Adrenal gland (tissue), 12 donors: ENCODE results near the gene ADAMTS16. TPM values are rescaled to one million over a fixed set of nuclear protein-coding genes. Genes with fewer than 3 reads are reported as not detected.

ENCODE experiments used
- DNase-seq, 7 donors: peaks; one replicate each; pipeline ENCODE4 v3.0.0-alpha.2; 2019 to 2020
- H3K27ac ChIP-seq, 5 donors: fragments of 200-600 bp; sonication (generic) in 4 of 5; 1 replicate in 3 of 5; 2 replicates in 2 of 5; pipeline versions ENCODE4 v1.5.1 to v1.8.0; 2016 to 2020; ENCODE audit warnings: mild to moderate bottlenecking in 1 of 5
- H3K27me3 ChIP-seq: fragments of 200-600 bp; 2 replicates; pipeline ENCODE4 v1.8.0; 2021
- H3K36me3 ChIP-seq, 2 donors: fragments of 200-600 bp; replicated peaks in 1 of 2; 1 replicate in 1 of 2; 2 replicates in 1 of 2; pipeline versions ENCODE4 v1.5.1 to v1.8.0; 2018 to 2022
- H3K4me1 ChIP-seq, 2 donors: fragments of 200-600 bp; replicated peaks in 1 of 2; 1 replicate in 1 of 2; 2 replicates in 1 of 2; pipeline versions ENCODE4 v1.5.1 to v1.8.0; 2018 to 2021
- H3K4me3 ChIP-seq, 4 donors: fragments of 200-600 bp; sonication (generic) in 3 of 4; one replicate each; pipeline ENCODE4 v1.5.1; 2016 to 2018
- H3K9me3 ChIP-seq, 3 donors: fragments of 200-600 bp; sonication (generic) in 1 of 3; replicated peaks in 1 of 3; 1 replicate in 2 of 3; 2 replicates in 1 of 3; pipeline versions ENCODE4 v1.5.1 to v1.8.0; 2016 to 2021
- CTCF ChIP-seq, 6 experiments: fragments of 450-650 bp in 4 of 6; fragments of 200-600 bp in 2 of 6; sonication (generic) in 1 of 6; IDR thresholded peaks; 1 replicate in 5 of 6; 2 replicates in 1 of 6; pipeline versions ENCODE4 v1.5.1 to v1.8.0; 2016 to 2021; ENCODE audit warnings: antibody characterized with exemption in 6 of 6, mild to moderate bottlenecking in 2 of 6, moderate library complexity in 1 of 6
- POLR2A ChIP-seq, 2 donors: fragments of 450-650 bp; IDR thresholded peaks; one replicate each; pipeline ENCODE4 v1.6.1; 2017; ENCODE audit warnings: antibody characterized with exemption in 2 of 2, mild to moderate bottlenecking in 2 of 2, moderate library complexity in 1 of 2
- WGBS, 4 donors: extraction: QIAGEN DNeasy Blood & Tissue Kit in 2 of 4; methylation state at CpG; one replicate each; pipeline versions ENCODE4 v1.1.5 to v1.1.7; 2013 to 2017; 5-methylcytosine and 5-hydroxymethylcytosine counted together
- intact Hi-C, 2 donors: fragments of 100-400 bp; cut with DNase I; formaldehyde crosslinking; loops; one replicate each; pipeline versions ENCODE4 v1.14.1 to v1.15.0; 2022 to 2023
- polyA plus RNA-seq, 3 donors: library from polyadenylated mRNA; stranded (reverse); fragments of 200-250 nt in 2 of 3; fragments of 350-450 nt in 1 of 3; fragmentation: Illumina TruSeq in 1 of 3; extraction: RNeasy Lipid Tissue Mini Kit (QIAGEN cat#74804) in 1 of 3; gene quantifications; one replicate each; pipeline ENCODE4 v1.2.3, GENCODE V29; 2013 to 2014
- total RNA-seq, 9 donors: library from RNA; depleted of rRNA in 4 of 9; stranded (reverse); fragments of >200 nt in 4 of 9; fragments of 120-200 nt in 1 of 9; fragmentation: NEBNext Ultra II Directional in 1 of 9; extraction: Animal tissue kit (Norgen Biotek cat#: 25700) in 1 of 9; gene quantifications; one replicate each; pipeline versions ENCODE4 v1.1.0 to v1.2.4, GENCODE V29; 2013 to 2023
- donor health status: healthy with polysubstance abuse.
- donor health status: Bipolar disorder and iron deficiency.
- donor health status: DM: yes; HTN: yes; CAD: no.
- donor health status: DM: no; HTN: no; CAD: no.
- donor health status: DM: no; HTN: no; CAD: no.
- donor health status: DM: yes; HTN: yes; CAD: no.

ADAMTS16 gene
- total and polyA plus RNA-seq, 12 donors = 0.07 to 3.7 (median 0.19) TPM; not detected in 8

GRCh38 chr5:5144441-5144840 lies 4.3 kb downstream of the ADAMTS16 start:
- Histone ChIP-seq H3K27me3 (peaks cover 21% of the 10 kb centered on the region), H3K27ac (no peak overlapping the region), H3K4me3 (no peak overlapping the region), H3K9me3 (no peaks in the 10 kb centered on the region), H3K36me3 (no peaks in the 10 kb centered on the region), H3K4me1 (peaks cover 0 to 6% of the 10 kb centered on the region in 2 donors)
- WGBS, 4 donors = 65 to 70% (median 66%) methylated on average over 7 of the region's 7 CpGs
- intact Hi-C loops = loop anchor here in 1 of 2 donors (5.0 kb wide), 2 partner anchors 253 to 273 kb away; no protein-coding TSS in a partner anchor
- DNase-seq = no peak
- no peak for TF ChIP-seq CTCF (IDR thresholded peaks at IDR 0.05)
- TF ChIP-seq POLR2A (IDR thresholded peaks at IDR 0.05) = no peak

GRCh38 chr5:5145651-5146529 lies 5.8 kb downstream of the ADAMTS16 start:
- TF ChIP-seq POLR2A (IDR thresholded peaks at IDR 0.05) (no peak), CTCF (IDR thresholded peaks at IDR 0.05) (no peak)
- 75 to 85% (median 79%) methylated on average over 18 of the region's 18 CpGs for WGBS, 4 donors
- no peak for DNase-seq
- Histone ChIP-seq H3K27ac (no peak overlapping the region), H3K27me3 (peaks cover 9% of the 10 kb centered on the region), H3K4me3 (no peak overlapping the region), H3K4me1 (no peaks in the 10 kb centered on the region), H3K36me3 (no peaks in the 10 kb centered on the region), H3K9me3 (no peaks in the 10 kb centered on the region)
- intact Hi-C loops = no loop called here

GRCh38 chr5:5146530-5147160 lies 6.5 kb downstream of the ADAMTS16 start:
- no peak for DNase-seq
- Histone ChIP-seq H3K9me3 (no peaks in the 10 kb centered on the region), H3K4me3 (no peak overlapping the region), H3K36me3 (no peaks in the 10 kb centered on the region), H3K27ac (no peak overlapping the region), H3K27me3 (peaks cover 4% of the 10 kb centered on the region), H3K4me1 (no peaks in the 10 kb centered on the region)
- 61 to 72% (median 69%) methylated on average over 10 to 11 of the region's 11 CpGs for WGBS, 4 donors
- no peak for TF ChIP-seq POLR2A (IDR thresholded peaks at IDR 0.05)
- TF ChIP-seq CTCF (IDR thresholded peaks at IDR 0.05) = no peak
- intact Hi-C loops = no loop called here

GRCh38 chr5:5149154-5149553 lies 9.0 kb downstream of the ADAMTS16 start:
- H3K9me3 ChIP-seq = no peaks in the 10 kb centered on the region
- H3K27ac ChIP-seq = no peak overlapping the region
- H3K36me3 ChIP-seq = no peaks in the 10 kb centered on the region
- no peaks in the 10 kb centered on the region for H3K4me1 ChIP-seq
- intact Hi-C loops = no loop called here
- no peak overlapping the region for H3K4me3 ChIP-seq
- DNase-seq = no peak
- H3K27me3 ChIP-seq = peaks cover 4% of the 10 kb centered on the region
- 31 to 97% (median 58%) methylated on average over 1 of the region's 1 CpG for WGBS, 4 donors
- TF ChIP-seq POLR2A (IDR thresholded peaks at IDR 0.05) (no peak), CTCF (IDR thresholded peaks at IDR 0.05) (no peak)
